ENCODE measurements around the gene MSL3B.

Gene MSL3B

GRCh38 chr2:233848276-233848675, 19.9 kb downstream of the MSL3B start:
- TF ChIP-seq TAF1 (IDR thresholded peaks at IDR 0.05; ENCODE audit: low read depth), result no peak
- TF ChIP-seq YY1 (IDR thresholded peaks at IDR 0.05; ENCODE audit: low read depth), result no peak
- no peak for TF ChIP-seq REST (IDR thresholded peaks at IDR 0.05; ENCODE audit: low read depth)
- no peak for TF ChIP-seq EP300 (IDR thresholded peaks at IDR 0.05; ENCODE audit: borderline replicate concordance)
- no peak for TF ChIP-seq RAD21 (IDR thresholded peaks at IDR 0.05; ENCODE audit: low read depth)
- TF ChIP-seq NFIC (IDR thresholded peaks at IDR 0.05), result no peak
- no peak for TF ChIP-seq TEAD4 (IDR thresholded peaks at IDR 0.05)
- no peak for TF ChIP-seq EGR1 (IDR thresholded peaks at IDR 0.05)
- TF ChIP-seq ZBTB7A (IDR thresholded peaks at IDR 0.05; ENCODE audit: low read depth), result no peak
- TF ChIP-seq TCF12 (IDR thresholded peaks at IDR 0.05; ENCODE audit: low read depth), result no peak
- TF ChIP-seq MAX (IDR thresholded peaks at IDR 0.05), result no peak
- no peak for TF ChIP-seq CEBPB (IDR thresholded peaks at IDR 0.05)
- TF ChIP-seq USF1 (IDR thresholded peaks at IDR 0.05), result no peak
- no peak for TF ChIP-seq FOXM1 (IDR thresholded peaks at IDR 0.05; ENCODE audit: borderline replicate concordance, low read depth)
- TF ChIP-seq CREB1 (IDR thresholded peaks at IDR 0.05; ENCODE audit: low read depth), result no peak

GRCh38 chr2:233847248-233847898, 20.8 kb downstream of the MSL3B start:
- TF ChIP-seq TAF1 (IDR thresholded peaks at IDR 0.05; ENCODE audit: low read depth), result no peak
- no peak for TF ChIP-seq EGR1 (IDR thresholded peaks at IDR 0.05)
- no peak for TF ChIP-seq NFIC (IDR thresholded peaks at IDR 0.05)
- TF ChIP-seq CEBPB (IDR thresholded peaks at IDR 0.05), result no peak
- no peak for TF ChIP-seq CREB1 (IDR thresholded peaks at IDR 0.05; ENCODE audit: low read depth)
- TF ChIP-seq TCF12 (IDR thresholded peaks at IDR 0.05; ENCODE audit: low read depth), result no peak

GRCh38 chr2:233846387-233847247, 21.6 kb downstream of the MSL3B start:
- no peak for TF ChIP-seq EGR1 (IDR thresholded peaks at IDR 0.05)
- TF ChIP-seq MAX (IDR thresholded peaks at IDR 0.05), result no peak
- TF ChIP-seq FOXM1 (IDR thresholded peaks at IDR 0.05; ENCODE audit: borderline replicate concordance, low read depth), result no peak
- TF ChIP-seq TEAD4 (IDR thresholded peaks at IDR 0.05), result no peak
- no peak for TF ChIP-seq TAF1 (IDR thresholded peaks at IDR 0.05; ENCODE audit: low read depth)
- no peak for TF ChIP-seq REST (IDR thresholded peaks at IDR 0.05; ENCODE audit: low read depth)

GRCh38 chr2:233845301-233846060, 22.7 kb downstream of the MSL3B start:
- no peak for TF ChIP-seq NFIC (IDR thresholded peaks at IDR 0.05)

GRCh38 chr2:233844836-233845235, 23.4 kb downstream of the MSL3B start:
- TF ChIP-seq REST (IDR thresholded peaks at IDR 0.05; ENCODE audit: low read depth), result no peak
- no peak for TF ChIP-seq RAD21 (IDR thresholded peaks at IDR 0.05; ENCODE audit: low read depth)
- TF ChIP-seq FOXM1 (IDR thresholded peaks at IDR 0.05; ENCODE audit: borderline replicate concordance, low read depth), result no peak
- TF ChIP-seq USF1 (IDR thresholded peaks at IDR 0.05), result no peak
- TF ChIP-seq ZBTB7A (IDR thresholded peaks at IDR 0.05; ENCODE audit: low read depth), result no peak
- TF ChIP-seq MAX (IDR thresholded peaks at IDR 0.05), result no peak
- no peak for TF ChIP-seq TEAD4 (IDR thresholded peaks at IDR 0.05)
- no peak for TF ChIP-seq YY1 (IDR thresholded peaks at IDR 0.05; ENCODE audit: low read depth)
- no peak for TF ChIP-seq EGR1 (IDR thresholded peaks at IDR 0.05)
- no peak for TF ChIP-seq EP300 (IDR thresholded peaks at IDR 0.05; ENCODE audit: borderline replicate concordance)
- TF ChIP-seq NFIC (IDR thresholded peaks at IDR 0.05), result no peak
- no peak for TF ChIP-seq CREB1 (IDR thresholded peaks at IDR 0.05; ENCODE audit: low read depth)
- TF ChIP-seq TAF1 (IDR thresholded peaks at IDR 0.05; ENCODE audit: low read depth), result no peak
- no peak for TF ChIP-seq TCF12 (IDR thresholded peaks at IDR 0.05; ENCODE audit: low read depth)
- TF ChIP-seq CEBPB (IDR thresholded peaks at IDR 0.05), result no peak
